Prostate gland (tissue), 2 donors: ENCODE measurements around the gene MAD1L1. TPM values are rescaled to one million over a fixed set of nuclear protein-coding genes. Genes with fewer than 3 reads are reported as not detected.

ENCODE experiments used
- DNase-seq: peaks from one replicate; pipeline ENCODE4 v3.0.0-alpha.2; 2019; ENCODE audit warnings: low spot score
- H3K27ac ChIP-seq, 2 donors: fragments of 200-600 bp; sonication (generic); 2 replicates each; pipeline ENCODE4 v1.5.1; 2017 to 2019
- H3K27me3 ChIP-seq: fragments of 200-600 bp; sonication (generic); replicated peaks from 2 replicates; pipeline ENCODE4 v1.5.1; 2019; ENCODE audit not compliant: insufficient read depth
- H3K36me3 ChIP-seq, 2 donors: fragments of 200-600 bp; sonication (generic); 1 replicate in 1 of 2; 2 replicates in 1 of 2; pipeline versions ENCODE4 v1.5.1 to v1.8.1; 2017 to 2019
- H3K4me1 ChIP-seq: fragments of 200-600 bp; sonication (generic); replicated peaks from 2 replicates; pipeline ENCODE4 v1.5.1; 2019
- H3K4me3 ChIP-seq, 2 donors: fragments of 200-600 bp; sonication (generic); 2 replicates each; pipeline ENCODE4 v1.5.1; 2017 to 2019
- H3K9me3 ChIP-seq: fragments of 200-600 bp; sonication (generic); 2 replicates; pipeline ENCODE4 v1.5.1; 2017
- CTCF ChIP-seq, 4 experiments: fragments of 200-600 bp in 2 of 4; fragments of 450-650 bp in 2 of 4; sonication (generic) in 2 of 4; IDR thresholded peaks; 1 replicate in 3 of 4; 2 replicates in 1 of 4; pipeline ENCODE4 v1.5.1; 2016 to 2019; ENCODE audit warnings: antibody characterized with exemption in 4 of 4, mild to moderate bottlenecking in 2 of 4, moderate library complexity in 2 of 4
- POLR2A ChIP-seq: fragments of 450-650 bp; IDR thresholded peaks from one replicate; pipeline ENCODE4 v1.6.1; 2016; ENCODE audit warnings: antibody characterized with exemption, mild to moderate bottlenecking
- POLR2AphosphoS5 ChIP-seq: sonication (generic); formaldehyde crosslinking; IDR thresholded peaks from one replicate; pipeline ENCODE4 v1.6.1; 2017; ENCODE audit warnings: antibody characterized with exemption
- WGBS: methylation state at CpG from one replicate; pipeline ENCODE4 v1.1.5; 2018; 5-methylcytosine and 5-hydroxymethylcytosine counted together
- intact Hi-C: fragments of 100-400 bp; cut with DNase I; formaldehyde crosslinking; loops from one replicate; pipeline ENCODE4 v1.14.2; 2022
- total RNA-seq, 2 donors: library from RNA; depleted of rRNA; stranded (reverse); fragments of >200 nt; gene quantifications; one replicate each; pipeline ENCODE4 v1.1.0, GENCODE V29; 2016

Gene MAD1L1
- total RNA-seq, 2 donors from 2014 or later, result 79.3 to 91.9 TPM

DNA sequence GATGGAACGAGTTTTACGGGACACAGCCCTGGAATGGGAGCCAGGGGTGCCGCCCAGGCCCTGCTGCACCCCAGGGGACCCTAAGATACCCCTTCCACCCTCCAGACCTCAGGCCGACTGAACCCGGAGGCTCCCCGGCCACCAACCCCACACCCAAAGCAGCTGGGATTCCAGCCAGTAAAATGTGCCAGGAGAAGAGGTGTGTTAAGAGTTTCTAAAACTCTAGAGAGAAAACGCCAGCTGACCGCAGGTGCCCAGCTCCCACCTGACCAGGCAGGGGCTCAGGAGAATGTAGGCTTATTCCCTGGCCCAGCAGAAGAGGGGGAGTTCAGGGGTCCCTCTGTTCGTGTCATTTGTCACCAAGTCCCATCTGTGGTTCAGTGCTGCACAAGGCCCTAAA lies 26.7 kb upstream of the MAD1L1 start:
- intact Hi-C loops, result no loop called here
- Histone ChIP-seq H3K27ac (no peak overlapping the region), H3K4me1 (no peaks in the 10 kb centered on the region), H3K27me3 (no peaks in the 10 kb centered on the region), H3K36me3 (no peaks in the 10 kb centered on the region), H3K4me3 (no peak overlapping the region), H3K9me3 (no peaks in the 10 kb centered on the region)
- 87% methylated on average over 7 of the region's 9 CpGs for WGBS
- DNase-seq, result no peak
- TF ChIP-seq POLR2A (no peak), POLR2AphosphoS5 (no peak), CTCF (IDR thresholded peaks at IDR 0.05) (no peak)

DNA sequence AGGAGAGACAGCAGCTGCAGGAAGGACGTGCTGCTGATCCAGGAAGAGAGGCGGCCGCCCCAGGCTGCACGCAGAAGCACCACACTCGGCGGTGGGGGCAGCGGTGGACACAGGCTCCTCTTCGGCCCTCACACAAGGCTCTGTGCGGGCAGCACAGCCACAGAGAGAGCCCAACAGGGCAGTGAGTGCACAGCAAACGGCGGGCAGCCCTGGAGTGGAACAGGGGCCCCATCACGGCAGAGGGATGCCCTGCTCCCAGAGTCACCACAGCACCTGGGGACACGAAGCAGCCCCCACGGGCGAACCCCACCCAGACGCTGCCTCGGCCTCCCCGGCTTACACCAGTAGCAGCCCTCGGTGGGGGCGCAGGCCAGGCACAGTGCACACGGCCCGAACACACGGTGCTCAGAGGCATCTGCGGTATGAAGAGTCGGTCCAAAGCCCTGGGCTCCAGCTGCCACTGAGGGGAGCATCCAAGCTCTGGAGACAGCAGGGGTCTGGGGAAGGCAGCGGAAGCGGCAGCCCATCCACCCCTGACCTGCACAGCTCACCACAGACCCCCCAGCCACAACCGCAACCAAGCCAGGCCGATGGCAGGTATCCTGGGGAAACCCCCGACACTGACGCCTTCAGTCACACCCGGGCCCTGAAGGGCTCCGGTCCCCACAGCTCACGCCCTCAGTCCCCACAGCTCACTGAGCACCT lies 26.1 kb upstream of the MAD1L1 start:
- no peaks in the 10 kb centered on the region for H3K27me3 ChIP-seq
- H3K4me1 ChIP-seq, result no peaks in the 10 kb centered on the region
- H3K27ac ChIP-seq, result no peak overlapping the region
- H3K9me3 ChIP-seq, result no peaks in the 10 kb centered on the region
- H3K4me3 ChIP-seq, result no peak overlapping the region
- TF ChIP-seq POLR2A, result no peak
- TF ChIP-seq CTCF (IDR thresholded peaks at IDR 0.05), result no peak
- TF ChIP-seq POLR2AphosphoS5, result no peak
- 95% methylated on average over 33 of the region's 34 CpGs for WGBS
- DNase-seq, result no peak
- no peaks in the 10 kb centered on the region for H3K36me3 ChIP-seq
- intact Hi-C loops, result no loop called here

GRCh38 chr7:2257651-2258050 lies 24.9 kb upstream of the MAD1L1 start:
- TF ChIP-seq POLR2A, result no peak
- TF ChIP-seq POLR2AphosphoS5, result no peak
- no peak for TF ChIP-seq CTCF (IDR thresholded peaks at IDR 0.05)
- no peaks in the 10 kb centered on the region for H3K36me3 ChIP-seq
- no peak overlapping the region for H3K4me3 ChIP-seq
- intact Hi-C loops, result no loop called here
- H3K27me3 ChIP-seq, result no peaks in the 10 kb centered on the region
- DNase-seq, result no peak
- H3K9me3 ChIP-seq, result no peaks in the 10 kb centered on the region
- no peak overlapping the region for H3K27ac ChIP-seq
- H3K4me1 ChIP-seq, result no peaks in the 10 kb centered on the region
- 93% methylated on average over 17 of the region's 17 CpGs for WGBS

GRCh38 chr7:2257046-2257551 lies 24.4 kb upstream of the MAD1L1 start:
- Histone ChIP-seq H3K4me1 (no peaks in the 10 kb centered on the region), H3K36me3 (no peaks in the 10 kb centered on the region), H3K27ac (no peak overlapping the region), H3K27me3 (no peaks in the 10 kb centered on the region), H3K4me3 (no peak overlapping the region), H3K9me3 (no peaks in the 10 kb centered on the region)
- intact Hi-C loops, result no loop called here
- no peak for DNase-seq
- no peak for TF ChIP-seq CTCF (IDR thresholded peaks at IDR 0.05)
- no peak for TF ChIP-seq POLR2A
- TF ChIP-seq POLR2AphosphoS5, result no peak
- WGBS, result 95% methylated on average over 38 of the region's 38 CpGs
